22Rv1 (cell line): Measurements from ENCODE around the gene CXCL9.

Experiments
- ZFX ChIP-seq: fragments of 450-650 bp; IDR thresholded peaks from 2 replicates; pipeline ENCODE4 v1.6.1; 2017; ENCODE audit warnings: antibody characterized with exemption, borderline replicate concordance
- TF ChIP-seq, protein P1 (sequence below): fragments of 450-650 bp; IDR thresholded peaks from 2 replicates; pipeline ENCODE4 v1.5.1; 2017; ENCODE audit warnings: mild to moderate bottlenecking

- TF ChIP-seq, protein P1, sequence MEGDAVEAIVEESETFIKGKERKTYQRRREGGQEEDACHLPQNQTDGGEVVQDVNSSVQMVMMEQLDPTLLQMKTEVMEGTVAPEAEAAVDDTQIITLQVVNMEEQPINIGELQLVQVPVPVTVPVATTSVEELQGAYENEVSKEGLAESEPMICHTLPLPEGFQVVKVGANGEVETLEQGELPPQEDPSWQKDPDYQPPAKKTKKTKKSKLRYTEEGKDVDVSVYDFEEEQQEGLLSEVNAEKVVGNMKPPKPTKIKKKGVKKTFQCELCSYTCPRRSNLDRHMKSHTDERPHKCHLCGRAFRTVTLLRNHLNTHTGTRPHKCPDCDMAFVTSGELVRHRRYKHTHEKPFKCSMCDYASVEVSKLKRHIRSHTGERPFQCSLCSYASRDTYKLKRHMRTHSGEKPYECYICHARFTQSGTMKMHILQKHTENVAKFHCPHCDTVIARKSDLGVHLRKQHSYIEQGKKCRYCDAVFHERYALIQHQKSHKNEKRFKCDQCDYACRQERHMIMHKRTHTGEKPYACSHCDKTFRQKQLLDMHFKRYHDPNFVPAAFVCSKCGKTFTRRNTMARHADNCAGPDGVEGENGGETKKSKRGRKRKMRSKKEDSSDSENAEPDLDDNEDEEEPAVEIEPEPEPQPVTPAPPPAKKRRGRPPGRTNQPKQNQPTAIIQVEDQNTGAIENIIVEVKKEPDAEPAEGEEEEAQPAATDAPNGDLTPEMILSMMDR, result no peak
- no peak for TF ChIP-seq ZFX
These were observed 29.5 kb upstream of the CXCL9 start for GRCh38 chr4:76036855-76037254.
